ENCODE data around the gene ZNF708.
A peak's percentile ranks its signal among the peaks of the same experiment; 100 is the strongest.
"Not testable (repeated sequence)": the region's sequence is repeated elsewhere in the genome, so short reads cannot be mapped to it uniquely, and the experiment has no call there.

The ZNF708 gene

DNA sequence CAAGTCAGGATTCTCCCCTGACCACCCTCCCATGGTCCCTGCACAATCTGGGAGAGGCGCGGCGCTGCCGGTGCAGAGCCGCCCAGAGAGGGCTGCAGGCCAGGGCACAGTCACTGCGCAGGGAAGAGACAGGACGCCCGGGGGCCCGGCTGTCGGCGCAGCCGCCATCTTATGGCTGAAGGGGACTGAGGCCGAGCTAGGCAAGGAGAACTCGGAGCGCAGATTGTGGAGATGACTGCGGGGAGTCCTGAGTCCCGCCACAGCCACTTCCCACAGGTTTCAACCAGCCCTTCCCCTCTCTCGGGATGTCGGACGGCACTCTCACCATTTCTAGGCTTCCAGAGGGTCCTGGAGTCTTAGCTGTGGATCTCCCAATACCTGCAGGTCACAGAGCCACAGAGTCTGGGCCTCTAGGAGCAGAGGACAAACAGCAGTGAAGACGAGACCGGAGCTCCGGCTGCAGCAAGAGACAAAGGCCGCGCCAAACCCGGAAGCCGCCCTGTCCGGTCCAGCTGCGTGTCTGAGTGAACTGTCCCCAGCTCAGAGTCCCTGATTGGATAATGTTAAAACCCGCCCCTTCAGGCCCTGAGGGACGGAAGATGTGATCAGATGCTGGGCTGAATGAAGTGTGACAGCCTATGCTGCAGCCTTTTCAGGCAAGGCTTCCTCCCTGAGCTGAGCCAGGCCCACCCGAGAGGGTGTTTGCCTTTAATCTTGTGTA is at the start of gene ZNF708:
Gene ZNF708, minus strand, starts transcription at position 526 of the 721 bp plus-strand sequence. Its CDS starts 198 bp downstream, at position 328.
- peak; percentile 89 for DNase-seq

DNA sequence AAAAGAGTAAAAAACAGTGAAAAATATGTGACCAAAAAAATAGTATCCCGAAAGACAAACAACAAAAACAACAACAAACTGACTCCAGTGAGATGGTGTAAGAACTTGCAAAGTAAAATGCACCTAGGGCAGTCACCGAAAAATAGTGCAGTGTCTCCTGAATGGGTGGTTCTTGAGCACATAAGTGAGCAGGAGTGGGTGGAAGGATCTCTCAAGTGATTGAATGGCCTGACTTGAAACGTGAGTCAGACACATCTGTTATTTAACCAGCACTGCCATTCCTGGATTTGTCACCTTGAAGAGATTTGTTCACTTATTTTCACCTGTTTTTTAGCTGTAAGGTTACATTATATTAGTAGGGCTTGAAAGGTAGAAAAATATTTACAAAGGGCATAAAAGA is 33.1 kb upstream of the ZNF708 start:
- DNase-seq, result no peak

DNA sequence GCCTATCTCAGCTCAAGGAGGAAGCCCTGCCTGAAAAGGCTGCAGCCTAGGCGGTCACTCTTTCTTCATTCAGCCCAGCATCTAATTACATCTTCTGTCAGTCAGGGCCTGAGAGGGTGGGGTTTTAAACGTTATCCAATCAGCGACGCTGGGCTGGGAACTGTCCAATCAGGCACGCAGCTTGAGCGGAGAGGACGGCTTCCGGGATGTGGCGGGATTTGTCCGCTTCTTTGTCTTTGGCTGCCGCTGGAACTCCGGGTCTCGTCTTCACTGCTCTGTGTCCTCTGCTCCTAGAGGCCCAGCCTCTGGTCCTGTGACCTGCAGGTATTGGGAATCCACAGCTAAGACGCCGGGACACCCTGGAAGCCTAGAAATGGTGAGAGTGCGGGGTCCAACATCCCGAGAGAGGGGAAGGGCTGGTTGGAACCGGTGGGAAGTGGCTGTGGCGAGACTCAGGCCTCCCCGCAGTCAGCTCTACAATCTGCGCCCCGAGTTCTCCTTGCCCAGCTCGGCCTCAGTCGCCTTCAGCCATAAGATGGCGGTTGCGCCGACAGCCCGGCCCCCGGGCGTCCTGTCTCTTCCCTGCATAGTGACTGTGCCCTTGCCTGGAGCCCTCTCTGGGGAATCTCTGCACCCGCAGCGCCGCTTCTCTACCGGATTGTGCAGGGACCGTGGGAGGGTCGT is 29.7 kb upstream of the ZNF708 start, which contains the start of gene ZNF738:
Gene ZNF738, plus strand, starts transcription at position 233 of the 684 bp plus-strand sequence. Its CDS starts 141 bp downstream, at position 374.
- DNase-seq, result peak; percentile 85

DNA sequence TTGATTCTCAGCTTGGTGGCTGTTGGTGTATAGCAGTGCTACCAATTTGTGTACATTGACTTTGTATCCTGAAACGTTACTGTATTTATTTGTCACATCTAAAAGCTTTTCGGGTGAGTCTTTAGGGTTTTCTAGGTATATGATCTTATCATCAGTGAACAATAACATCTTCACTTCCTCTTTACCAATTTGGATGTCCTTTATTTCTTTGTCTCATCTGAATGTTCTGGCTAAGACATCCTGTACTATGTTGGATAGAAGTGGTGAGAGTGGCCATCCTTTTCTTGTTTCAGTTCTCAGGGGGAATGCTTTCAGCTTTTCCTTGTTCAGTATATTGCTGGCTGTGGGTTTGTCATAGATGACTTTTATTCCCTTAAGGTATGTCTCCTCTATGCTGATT is 23.6 kb upstream of the ZNF708 start:
- no peak for DNase-seq

DNA sequence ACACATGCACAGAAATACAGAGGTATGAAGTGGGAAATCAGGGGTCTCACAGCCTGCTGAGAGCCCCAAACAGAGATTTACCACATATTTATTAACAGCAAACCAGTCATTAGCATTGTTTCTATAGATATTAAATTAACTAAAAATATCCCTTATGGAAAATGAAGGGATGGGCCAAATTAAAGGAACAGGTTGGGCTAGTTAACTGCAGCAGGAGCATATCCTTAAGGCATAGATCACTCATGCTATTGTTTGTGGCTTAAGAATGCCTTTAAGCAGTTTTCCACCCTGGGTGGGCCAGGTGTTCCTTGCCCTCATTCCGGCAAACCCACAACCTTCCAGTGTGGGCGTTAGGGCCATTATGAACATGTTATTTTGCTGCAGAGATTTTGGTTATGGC is 15.6 kb upstream of the ZNF708 start:
- DNase-seq, result not testable (repeated sequence)

DNA sequence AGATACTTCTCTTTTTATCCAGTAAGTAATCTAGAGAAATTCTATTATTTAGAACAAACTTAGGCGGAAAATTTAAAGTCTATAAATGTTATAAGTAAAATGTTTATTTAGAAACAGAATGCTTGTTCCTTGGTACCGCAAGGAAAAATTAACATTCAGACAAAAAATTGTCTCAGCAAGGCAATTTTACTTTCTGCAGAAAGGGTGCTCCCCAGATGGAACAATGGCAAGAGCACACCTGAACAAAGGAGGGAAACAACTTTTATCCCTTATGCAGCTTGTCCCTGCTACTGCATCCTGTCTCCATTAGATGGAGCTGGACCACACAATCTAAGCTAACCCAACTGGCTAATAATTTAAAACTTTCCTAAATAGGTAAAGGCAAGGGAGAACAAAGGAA is 6.5 kb upstream of the ZNF708 start:
- no peak for DNase-seq

DNA sequence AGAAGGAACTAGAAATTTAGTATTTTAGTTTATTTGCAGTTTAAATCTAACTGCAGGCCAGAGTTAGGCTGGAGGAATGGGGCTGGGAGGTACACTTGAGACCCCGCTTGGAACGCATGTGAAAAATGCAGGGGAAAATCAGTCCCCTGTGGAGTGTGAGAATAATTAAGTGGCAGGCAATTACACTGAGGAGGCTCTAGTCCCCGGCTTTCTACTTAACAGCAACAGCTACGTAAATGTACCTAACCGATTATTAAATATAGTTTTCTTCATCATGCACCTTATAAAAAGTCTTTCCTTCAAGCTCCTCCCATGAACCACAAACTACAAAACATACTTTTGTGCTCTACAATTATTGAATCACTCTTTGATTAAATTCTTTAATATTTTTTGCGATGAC is 804 bp downstream of the ZNF708 start:
- DNase-seq, result no peak

DNA sequence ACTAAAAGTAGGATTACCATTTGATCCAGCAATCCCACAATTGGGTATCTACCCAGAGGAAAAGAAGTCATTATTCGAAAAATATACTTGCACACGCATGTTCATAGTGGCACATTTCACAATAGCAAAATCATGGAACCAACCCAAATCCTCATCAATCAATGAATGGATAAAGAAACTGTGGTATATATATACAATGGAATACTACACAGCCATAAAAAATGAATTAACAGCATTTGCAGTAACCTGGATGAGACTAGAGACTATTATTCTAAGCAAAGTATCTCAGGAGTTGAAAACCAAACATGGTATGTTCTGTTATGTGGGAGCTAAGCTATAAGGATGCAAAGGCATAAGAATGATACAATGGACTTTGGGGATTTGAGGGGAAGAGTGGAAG is 3.0 kb downstream of the ZNF708 start:
- DNase-seq, result no peak

DNA sequence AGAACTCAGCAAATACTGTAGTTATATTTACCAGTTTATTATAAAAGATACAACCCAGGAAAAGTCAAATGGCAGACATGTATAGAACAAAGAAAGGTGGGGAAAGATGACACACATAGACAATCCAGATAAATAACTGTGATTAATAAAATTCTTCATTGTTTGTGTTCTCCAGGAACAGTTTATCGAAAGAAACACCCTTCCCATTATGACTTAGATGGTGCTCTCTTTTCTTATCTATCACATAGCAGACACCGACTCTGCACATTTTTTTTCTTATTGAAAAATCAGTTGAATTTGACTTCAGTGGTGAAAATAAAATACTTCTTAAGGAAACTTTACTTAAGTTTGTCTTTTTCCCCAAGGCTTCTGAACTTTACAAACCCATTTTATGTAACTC is 6.2 kb downstream of the ZNF708 start:
- DNase-seq, result no peak

DNA sequence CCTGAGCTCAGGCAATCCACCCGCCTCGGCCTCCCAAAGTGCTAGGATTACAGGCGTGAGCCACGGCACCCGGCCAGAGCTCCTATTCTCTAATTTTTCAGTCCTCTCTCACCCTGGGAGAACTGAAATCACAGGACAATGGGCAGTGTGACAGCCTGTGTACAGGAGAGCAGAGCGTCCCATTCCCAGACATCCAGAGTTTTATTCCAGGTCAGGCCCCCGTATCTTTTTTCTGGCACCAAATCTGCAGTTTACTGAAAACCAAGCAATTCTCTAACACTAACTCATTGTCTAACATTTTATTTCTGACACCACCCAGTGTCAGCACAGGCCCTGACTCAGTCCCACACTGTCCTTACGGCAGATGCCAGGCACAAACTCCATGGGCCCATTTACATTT is 6.7 kb downstream of the ZNF708 start:
- no peak for DNase-seq

DNA sequence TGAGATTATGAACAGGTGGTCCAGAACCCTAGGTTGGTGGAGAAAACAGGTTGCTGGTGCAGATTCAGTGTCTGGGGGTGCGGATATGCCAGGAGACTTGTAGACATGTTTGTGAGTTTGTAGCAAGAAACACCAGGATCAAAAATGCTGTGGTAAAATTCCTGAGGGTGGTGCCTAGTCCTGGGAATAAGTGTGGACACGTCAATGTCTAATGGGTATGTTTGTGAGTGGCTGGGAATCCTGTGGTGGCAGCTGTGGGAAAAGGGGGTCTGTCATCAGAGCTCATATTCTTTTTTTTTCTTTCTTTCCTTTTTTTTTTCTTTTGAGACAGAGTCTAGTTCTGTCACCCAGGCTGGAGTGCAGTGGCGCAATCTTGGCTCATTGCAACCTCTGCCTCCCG is 7.2 kb downstream of the ZNF708 start:
- DNase-seq, result no peak

DNA sequence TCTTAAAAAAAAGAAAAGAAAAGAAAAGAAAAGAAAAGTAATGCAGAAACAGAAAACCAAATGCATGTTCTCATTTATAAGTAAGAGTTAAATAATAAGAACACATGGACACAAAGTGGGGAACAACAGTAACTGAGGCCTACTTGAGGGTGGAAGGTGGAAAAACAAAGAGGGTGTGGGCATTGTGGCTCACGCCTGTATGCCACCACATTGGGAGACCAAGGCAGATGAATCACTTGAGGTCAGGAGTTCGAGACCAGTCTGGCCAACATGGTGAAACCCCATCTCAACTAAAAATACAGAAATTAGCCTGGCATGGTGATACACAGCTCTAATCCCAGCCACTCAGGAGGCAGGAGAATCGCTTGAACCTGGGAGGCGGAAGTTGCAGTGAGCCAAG is 8.1 kb downstream of the ZNF708 start:
- no peak for DNase-seq

DNA sequence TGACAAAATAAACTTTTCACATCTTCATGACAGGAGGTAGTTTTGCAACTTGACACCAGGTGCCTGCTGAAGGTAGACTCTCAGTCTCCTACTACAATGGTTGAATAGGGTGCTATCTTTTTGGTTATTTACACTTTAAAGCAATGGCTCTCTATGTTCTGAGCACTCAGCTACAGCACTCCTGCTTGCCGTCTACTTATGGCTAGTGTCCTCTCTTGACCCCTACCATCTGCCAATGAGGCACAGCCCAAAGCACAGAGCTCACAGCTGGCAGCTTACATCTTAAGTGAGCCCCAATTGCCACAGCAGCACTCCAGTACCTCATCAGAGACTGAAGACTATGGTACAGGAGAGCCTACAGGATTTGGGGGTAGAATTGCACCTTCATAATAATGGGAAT is 11.4 kb downstream of the ZNF708 start:
- no peak for DNase-seq

DNA sequence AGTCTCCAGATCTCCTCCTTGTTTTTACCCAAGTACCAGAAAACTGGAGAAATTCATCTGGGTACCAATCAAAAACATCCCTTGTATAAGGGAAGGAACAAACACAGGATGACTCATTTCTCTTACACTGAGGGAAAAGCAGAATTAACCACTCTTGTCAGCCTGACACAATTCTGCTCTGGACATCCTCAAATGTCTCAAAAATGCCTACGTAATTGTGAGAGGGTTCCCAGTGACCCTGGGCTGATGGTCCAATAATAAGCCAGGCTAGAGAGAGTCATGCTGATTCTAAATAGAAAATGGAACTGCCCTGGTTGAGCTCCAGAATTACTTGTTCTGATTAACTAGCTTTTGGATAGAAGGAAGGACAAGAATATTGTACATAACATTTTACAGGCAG is 14.5 kb downstream of the ZNF708 start:
- DNase-seq, result no peak

DNA sequence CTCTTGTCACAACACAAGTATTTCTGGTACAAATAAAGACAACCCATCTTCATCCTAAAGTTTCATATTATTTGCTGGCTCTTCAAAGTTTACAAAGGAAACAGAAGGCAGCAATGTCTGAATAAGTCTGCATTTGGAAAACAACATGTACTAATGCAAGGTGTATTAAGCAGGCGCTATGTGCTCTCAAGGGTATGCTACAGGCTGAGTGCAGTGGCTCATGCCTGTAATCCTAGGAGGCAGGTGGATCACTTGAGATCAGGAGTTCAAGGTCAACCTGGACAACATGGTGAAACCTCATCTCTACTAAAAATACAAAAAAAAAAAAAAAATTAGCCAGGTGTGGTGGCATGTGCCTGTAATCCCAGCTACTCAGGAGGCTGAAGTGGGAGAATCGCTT is 16.4 kb downstream of the ZNF708 start:
- DNase-seq, result not testable (repeated sequence)

DNA sequence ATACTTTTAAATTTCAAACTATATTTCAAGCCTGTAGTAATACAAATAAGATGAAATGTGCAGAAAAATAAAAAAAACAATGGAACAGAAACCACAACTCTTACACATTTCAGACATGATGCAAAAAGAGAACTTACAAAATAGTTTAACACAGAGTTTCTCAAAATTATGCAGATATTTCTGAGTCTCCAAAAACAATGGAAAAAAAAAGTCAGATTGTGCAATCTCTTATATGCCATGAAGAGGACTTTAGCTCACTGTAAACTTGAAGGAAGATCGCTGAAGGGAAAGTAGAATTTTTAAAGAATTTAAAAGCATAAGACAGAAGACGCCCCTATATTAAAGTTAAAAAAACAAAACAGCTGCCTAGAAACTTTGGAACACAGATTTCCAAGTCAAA is 20.4 kb downstream of the ZNF708 start:
- DNase-seq, result no peak

DNA sequence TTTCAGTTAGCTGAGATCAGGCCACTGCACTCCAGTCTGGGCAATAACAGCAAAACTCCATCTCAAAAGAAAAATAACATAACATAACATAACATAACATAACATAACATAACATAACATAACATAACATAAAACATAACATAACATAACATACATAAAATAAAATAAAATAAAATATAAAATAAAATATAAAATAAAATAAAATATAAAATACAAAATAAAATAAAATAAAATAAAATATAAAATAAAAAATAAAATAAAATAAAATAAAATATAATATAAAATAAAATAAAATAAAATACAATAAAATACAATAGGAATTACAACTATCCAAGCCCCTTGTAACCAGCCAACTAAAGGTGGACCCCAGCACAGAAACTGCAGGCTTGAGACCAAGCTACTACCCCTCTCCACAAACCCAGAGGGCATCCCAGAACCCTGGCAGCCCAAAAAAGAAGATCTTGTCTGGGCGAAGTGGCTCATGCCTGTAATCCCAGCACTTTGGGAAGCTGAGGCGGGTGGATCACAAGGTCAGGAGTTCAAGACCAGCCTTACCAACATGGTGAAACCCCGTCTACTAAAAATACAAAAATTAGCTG is 22.2 kb downstream of the ZNF708 start:
- not testable (repeated sequence) for DNase-seq

DNA sequence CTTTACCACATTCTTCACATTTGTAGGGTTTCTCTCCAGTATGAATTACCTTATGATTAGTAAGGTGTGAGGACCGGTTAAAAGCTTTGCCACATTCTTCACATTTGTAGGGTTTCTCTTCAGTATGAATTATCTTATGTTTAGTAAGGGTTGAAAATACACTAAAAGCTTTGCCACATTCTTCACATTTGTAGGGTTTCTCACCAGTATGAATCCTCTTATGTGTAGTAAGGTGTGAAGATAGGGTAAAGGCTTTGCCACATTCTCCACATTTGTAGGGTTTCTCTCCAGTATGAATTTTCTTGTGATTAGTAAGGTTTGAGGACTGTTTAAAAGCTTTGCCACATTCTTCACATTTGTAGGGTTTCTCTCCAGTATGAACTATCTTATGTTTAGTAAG is 35.4 kb downstream of the ZNF708 start:
- DNase-seq, result not testable (repeated sequence)

DNA sequence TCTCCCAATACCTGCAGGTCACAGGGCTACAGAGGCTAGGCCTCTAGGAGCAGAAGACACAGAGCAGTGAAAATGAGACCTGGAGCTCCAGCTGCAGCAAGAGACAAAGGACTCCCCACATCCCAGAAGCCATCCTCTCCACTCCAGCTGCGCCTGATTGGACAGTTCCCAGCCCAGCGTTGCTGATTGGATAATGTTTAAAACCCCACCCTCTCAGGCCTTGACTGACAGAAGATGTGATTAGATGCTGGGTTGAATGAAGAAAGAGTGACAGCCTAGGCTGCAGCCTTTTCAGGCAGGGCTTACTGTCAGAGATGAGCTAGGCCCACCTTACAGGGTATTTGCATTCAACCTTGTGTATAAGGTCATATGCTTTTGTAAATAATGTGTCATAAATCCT is 59.4 kb downstream of the ZNF708 start:
- DNase-seq, result no peak

DNA sequence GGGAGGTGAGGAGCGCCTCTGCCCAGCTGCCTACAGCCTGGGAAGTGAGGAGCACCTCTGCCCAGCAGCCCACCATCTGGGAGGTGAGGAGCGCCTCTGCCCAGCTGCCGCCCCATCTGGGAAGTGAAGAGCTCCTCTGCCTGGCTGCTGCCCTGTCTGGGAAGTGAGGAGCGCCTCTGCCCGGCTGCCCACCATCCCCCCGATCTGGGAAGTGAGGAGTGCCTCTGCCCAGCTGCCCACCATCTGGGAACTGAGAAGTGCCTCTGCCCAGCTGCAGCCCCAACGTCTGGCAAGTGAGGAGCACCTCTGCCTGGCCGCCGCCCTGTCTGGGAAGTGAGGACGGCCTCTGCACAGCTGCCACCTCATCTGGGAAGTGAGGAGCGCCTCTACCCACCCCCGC is 64.3 kb downstream of the ZNF708 start:
- no peak for DNase-seq

DNA sequence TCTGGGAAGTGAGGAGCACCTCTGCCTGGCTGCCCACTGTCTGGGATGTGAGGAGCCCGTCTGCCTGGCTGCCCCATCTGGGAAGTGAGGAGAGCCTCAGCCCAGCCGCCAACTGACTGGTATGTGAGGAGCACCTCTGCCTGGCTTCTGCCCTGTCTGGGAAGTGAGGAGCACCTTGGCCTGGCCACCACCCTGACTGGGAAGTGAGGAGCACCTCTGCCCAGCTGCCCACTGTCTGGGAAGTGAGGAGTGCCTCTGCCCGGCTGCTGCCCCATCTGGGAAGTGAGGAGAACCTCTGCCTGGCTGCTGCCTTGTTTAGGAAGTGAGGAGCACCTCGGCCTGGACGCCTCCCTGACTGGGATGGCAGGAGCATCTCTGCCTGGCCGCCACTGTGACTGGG is 64.8 kb downstream of the ZNF708 start:
- DNase-seq, result no peak

DNA sequence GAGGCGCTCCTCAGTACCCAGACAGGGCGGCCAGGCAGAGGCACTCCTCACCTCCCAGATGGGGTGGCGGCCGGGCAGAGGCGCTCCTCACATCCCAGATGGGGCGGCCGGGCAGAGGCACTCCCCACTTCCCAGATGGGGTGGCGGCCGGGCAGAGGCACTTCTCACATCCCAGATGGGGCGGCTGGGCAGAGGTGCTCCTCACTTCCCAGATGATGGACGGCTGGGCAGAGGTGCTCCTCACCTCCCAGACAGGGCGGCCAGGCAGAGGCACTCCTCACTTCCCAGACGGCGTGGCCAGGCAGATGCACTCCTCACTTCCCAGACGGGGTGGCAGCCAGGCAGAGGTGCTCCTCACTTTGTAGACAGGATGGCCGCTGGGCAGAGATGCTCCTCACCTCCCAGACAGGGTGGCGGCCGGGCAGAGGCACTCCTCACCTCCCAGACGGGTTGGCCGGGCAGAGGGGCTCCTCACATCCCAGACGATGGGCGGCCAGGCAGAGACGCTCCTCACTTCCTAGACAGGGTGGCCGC is 68.3 kb downstream of the ZNF708 start:
- DNase-seq, result not testable (repeated sequence)

DNA sequence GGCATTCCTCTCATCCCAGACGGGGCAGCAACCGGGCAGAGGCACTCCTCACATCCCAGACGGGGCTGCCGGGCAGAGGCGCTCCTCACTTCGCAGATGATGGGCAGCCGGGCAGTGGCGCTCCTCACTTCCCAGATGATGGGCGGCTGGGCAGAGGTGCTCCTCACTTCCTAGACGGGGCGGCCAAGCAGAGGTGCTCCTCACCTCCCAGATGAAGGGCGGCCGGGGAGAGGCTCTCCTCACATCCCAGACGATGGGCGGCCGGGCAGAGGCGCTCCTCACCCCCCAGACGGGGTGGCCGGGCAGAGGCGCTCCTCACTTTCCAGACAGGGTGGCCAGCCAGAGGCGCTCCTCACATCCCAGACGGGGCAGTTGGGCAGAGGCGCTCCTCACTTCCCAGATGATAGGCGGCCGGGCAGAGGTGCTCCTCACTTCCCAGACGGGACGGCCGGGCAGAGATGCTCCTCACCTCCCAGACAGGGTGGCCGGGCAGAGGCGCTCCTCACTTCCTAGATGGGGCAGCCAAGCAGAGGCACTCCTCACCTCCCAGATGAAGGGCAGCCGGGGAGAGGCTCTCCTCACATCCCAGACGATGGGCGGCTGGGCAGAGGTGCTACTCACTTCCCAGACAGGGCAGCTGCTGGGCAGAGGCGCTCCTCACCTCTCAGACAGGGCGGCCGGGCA is 68.9 kb downstream of the ZNF708 start:
- no peak for DNase-seq

All from NCI-H446 treated with DMSO at 0.1 percent for 48 hours (cell line).